CD4-positive, alpha-beta memory T cell (primary cell): Measurements from ENCODE around the gene USP43. TPM values are rescaled to one million over a fixed set of nuclear protein-coding genes. Genes with fewer than 3 reads are reported as not detected.

Experiments
- polyA plus RNA-seq, 2 donors: library from polyadenylated mRNA; unstranded; fragments of 300-500 nt; fragmentation: Illumina TruSeq; gene quantifications; one replicate each; pipeline ENCODE4 v1.2.3, GENCODE V29; 2021
- total RNA-seq, 2 experiments: library from RNA; stranded (reverse); gene quantifications; one replicate each; pipeline ENCODE4 v1.2.3, GENCODE V29; 2021

USP43 gene
- total and polyA plus RNA-seq, 4 experiments from 2014 or later, result 0.17 to 0.22 TPM; not detected in 2

Other genes with a start within 250 kb of the USP43 start
- 10 to 100 TPM; 54.2 to 59.5 TPM for gene STX8, start 69.7 kb upstream of the USP43 start, total RNA-seq
- gene STX8, start 69.7 kb upstream of the USP43 start, polyA plus RNA-seq, result 100 to 1,000 TPM; 156 to 206 TPM
- gene CFAP52, start 68.9 kb upstream of the USP43 start, total RNA-seq, result not detected
- gene CFAP52, start 68.9 kb upstream of the USP43 start, polyA plus RNA-seq, result not detected
- gene DHRS7C, start 146.1 kb downstream of the USP43 start, total RNA-seq, result not detected
- not detected for gene DHRS7C, start 146.1 kb downstream of the USP43 start, polyA plus RNA-seq
- gene GSG1L2, start 176.6 kb downstream of the USP43 start, total RNA-seq, result not detected
- not detected for gene GSG1L2, start 176.6 kb downstream of the USP43 start, polyA plus RNA-seq
- not detected for gene GLP2R, start 180.4 kb downstream of the USP43 start, total RNA-seq
- gene GLP2R, start 180.4 kb downstream of the USP43 start, polyA plus RNA-seq, result not detected